SJCRH30 (cell line): ENCODE results near the gene EEF1AKMT1. TPM values are rescaled to one million over a fixed set of nuclear protein-coding genes. Genes with fewer than 3 reads are reported as not detected.
"Not testable (repeated sequence)": the region's sequence is repeated elsewhere in the genome, so short reads cannot be mapped to it uniquely, and the experiment has no call there.

Experiments
- DNase-seq, 2 experiments: peaks; one replicate each; pipeline ENCODE4 v3.0.0-alpha.2; 2015 to 2020
- H3K27ac ChIP-seq: fragments of 250-450 bp; sonication (Bioruptor Pico); 2 replicates; pipeline ENCODE4 v1.5.1; 2020; ENCODE audit warnings: mild to moderate bottlenecking, moderate library complexity
- H3K27me3 ChIP-seq: fragments of 250-450 bp; sonication (Bioruptor Pico); 2 replicates; pipeline ENCODE4 v1.5.1; 2020; ENCODE audit warnings: mild to moderate bottlenecking, moderate library complexity
- H3K36me3 ChIP-seq: fragments of 250-450 bp; sonication (Bioruptor Pico); 2 replicates; pipeline ENCODE4 v1.5.1; 2020; ENCODE audit warnings: mild to moderate bottlenecking, moderate library complexity
- H3K4me1 ChIP-seq: fragments of 250-450 bp; sonication (Bioruptor Pico); 2 replicates; pipeline ENCODE4 v1.5.1; 2020; ENCODE audit warnings: mild to moderate bottlenecking, moderate library complexity
- H3K4me3 ChIP-seq: fragments of 250-450 bp; sonication (Bioruptor Pico); 2 replicates; pipeline ENCODE4 v1.5.1; 2020; ENCODE audit warnings: mild to moderate bottlenecking, moderate library complexity
- H3K9me3 ChIP-seq: fragments of 250-450 bp; sonication (Bioruptor Pico); replicated peaks from 2 replicates; pipeline ENCODE4 v1.5.1; 2020; ENCODE audit warnings: mild to moderate bottlenecking, moderate library complexity
- total RNA-seq: library from RNA; depleted of rRNA; stranded (reverse); fragments of >200 nt; shearing (Covaris generic); gene quantifications from 2 replicates; pipeline ENCODE4 v1.2.3, GENCODE V29; 2014

The EEF1AKMT1 gene
- total RNA-seq, 1 experiment from 2014 or later, result 4.8 TPM

DNA sequence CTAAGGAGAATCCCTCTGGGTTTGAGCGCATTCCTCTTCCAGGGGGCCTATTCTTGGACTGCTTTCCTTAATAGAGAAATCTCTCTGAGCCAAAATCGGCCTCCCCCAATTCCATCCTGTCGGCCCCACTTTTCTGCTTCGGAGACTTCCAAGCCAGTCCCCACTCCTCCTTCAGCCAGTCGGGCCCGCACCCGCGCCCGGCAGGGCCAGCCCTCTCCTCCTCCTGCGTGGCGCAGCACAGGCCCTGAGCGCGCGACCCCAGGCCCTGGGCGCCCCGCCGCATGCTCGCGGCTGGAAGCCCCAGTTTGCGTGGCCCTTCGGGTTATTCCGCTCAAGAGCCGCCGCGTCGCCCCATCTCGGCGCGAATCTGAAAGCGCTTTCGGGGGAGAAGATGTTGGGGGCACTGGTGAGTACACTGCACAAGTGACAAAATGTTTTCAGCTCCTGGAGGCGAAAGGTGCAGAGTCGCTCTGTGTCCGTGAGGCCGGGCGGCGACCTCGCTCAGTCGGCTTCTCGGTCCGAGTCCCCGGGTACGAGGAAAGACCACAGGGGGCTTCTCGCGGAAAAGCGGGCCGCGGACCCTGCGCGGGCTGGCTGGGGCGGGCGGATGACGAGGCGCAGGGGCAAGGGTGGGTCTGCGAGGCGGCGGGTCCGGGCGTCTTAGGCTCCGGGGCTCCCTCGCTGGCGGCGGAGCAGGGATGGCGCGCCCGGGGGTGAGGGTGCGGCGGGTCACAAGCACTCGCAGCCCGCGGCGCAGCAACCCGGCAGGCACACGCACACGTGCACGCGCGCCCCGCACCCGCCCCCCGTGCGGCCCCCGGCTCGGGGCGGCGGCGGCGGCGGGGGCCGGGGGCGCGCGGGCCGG lies 70.6 kb downstream of the EEF1AKMT1 start, which contains the start of gene IL17D:
Gene IL17D (plus strand): TSS at position 785 of the 865 bp plus-strand sequence. CDS start 303 bp downstream, outside the sequence.
- peak; percentile 31 to 52 for DNase-seq
- H3K27ac ChIP-seq, result no peak within 1 kb of the TSS

DNA sequence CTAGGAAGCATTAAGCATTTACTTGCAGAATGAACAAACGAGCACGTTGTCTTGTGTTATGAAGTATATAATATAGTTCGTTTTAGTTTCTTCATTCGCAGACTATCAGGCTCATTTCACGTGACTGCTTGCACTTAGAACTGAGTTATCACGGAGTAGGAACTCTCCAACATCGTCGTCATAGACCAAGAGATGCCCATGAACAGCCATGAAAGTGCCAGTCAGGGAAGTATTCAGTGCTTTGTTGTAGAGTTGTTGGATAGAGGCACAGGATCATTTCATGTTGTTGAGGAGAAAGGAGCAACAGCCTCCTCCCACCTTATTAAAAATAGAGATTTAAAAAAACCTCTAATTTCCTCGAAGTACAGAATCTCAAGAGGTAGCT lies 71.2 kb downstream of the EEF1AKMT1 start:
- no peaks in the 10 kb centered on the region for H3K9me3 ChIP-seq
- peaks cover 12% of the 10 kb centered on the region; the same call in 1 of the 2 replicates for H3K4me1 ChIP-seq
- DNase-seq, result no peak
- H3K36me3 ChIP-seq, result no peaks in the 10 kb centered on the region
- H3K27me3 ChIP-seq, result no peaks in the 10 kb centered on the region
- H3K27ac ChIP-seq, result no peak overlapping the region
- H3K4me3 ChIP-seq, result peak overlapping the region; percentile 72

More for the DNA sequence above, 70.6 kb downstream of the EEF1AKMT1 start, which contains the start of gene IL17D:
- Histone ChIP-seq H3K4me3 (peak within 1 kb of the TSS; percentile 72), H3K9me3 (no peaks in the 10 kb centered on the region), H3K27me3 (no peaks in the 10 kb centered on the region), H3K36me3 (no peaks in the 10 kb centered on the region), H3K4me1 (peaks cover 12% of the 10 kb centered on the region; the same call in 1 of the 2 replicates)

DNA sequence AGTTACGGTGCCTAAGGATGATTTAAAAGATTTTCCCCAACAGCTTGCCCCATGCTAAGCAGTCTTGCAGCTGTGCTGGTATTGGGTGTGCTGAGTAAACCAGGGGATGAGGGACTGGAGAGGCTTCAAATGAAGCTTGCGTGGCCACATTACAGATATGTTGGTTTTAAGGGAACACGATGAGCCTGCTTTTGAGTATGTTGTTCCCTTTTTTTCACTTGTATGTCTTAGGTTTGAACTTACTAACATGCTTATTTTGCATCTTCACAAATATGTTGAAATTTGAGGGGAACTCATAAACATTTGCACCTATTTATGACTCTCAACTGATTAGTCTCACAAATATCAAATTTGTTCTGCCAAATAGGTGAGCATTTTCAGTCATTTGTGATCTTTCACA lies 72.3 kb downstream of the EEF1AKMT1 start:
- Histone ChIP-seq H3K27me3 (no peaks in the 10 kb centered on the region), H3K27ac (no peak overlapping the region), H3K36me3 (no peaks in the 10 kb centered on the region), H3K4me3 (no peak overlapping the region), H3K4me1 (peaks cover 7% of the 10 kb centered on the region; the same call in 1 of the 2 replicates), H3K9me3 (no peaks in the 10 kb centered on the region)
- no peak for DNase-seq

DNA sequence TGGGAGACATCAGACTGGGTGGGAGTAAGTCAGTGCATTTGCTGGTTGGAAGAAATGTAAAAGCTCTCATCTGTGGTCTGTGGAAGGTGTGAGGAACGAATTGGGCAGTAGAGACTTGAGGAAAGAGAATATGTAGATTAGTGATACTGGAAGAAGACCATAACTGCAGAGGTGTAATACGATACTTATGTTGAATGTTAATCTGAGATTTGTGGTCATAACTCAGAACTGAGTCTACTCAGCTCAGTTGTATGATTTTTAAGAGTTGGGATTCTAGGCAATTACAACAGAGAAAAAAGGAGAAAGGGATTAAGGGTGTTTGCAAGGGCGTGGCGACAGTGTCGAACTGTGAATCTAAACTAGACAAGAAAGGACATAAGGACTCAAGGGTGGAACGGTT lies 73.5 kb downstream of the EEF1AKMT1 start:
- no peak overlapping the region for H3K27ac ChIP-seq
- no peaks in the 10 kb centered on the region for H3K36me3 ChIP-seq
- no peak overlapping the region for H3K4me3 ChIP-seq
- no peaks in the 10 kb centered on the region for H3K27me3 ChIP-seq
- DNase-seq, result no peak
- H3K4me1 ChIP-seq, result 0 out of 2 replicates have a peak, but pooled peaks cover 2% of the 10 kb centered on the region
- no peaks in the 10 kb centered on the region for H3K9me3 ChIP-seq

DNA sequence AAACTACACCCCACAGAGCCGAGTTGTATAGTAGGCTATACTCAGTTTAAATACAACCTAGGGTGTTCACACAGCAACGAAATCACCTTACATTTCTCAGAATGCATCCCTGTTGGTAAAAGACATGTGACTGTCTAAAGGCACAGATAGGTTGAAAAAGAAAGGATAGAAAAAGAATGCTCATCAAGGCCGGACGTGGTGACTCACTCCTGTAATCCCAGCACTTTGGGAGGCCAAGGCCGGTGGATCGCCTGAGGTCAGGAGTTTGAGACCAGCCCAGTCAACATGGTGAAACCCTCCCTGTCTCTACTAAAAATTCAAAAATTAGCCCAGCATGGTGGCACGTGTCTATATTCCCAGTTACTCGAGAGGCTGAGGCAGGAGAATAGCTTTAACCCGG lies 74.0 kb downstream of the EEF1AKMT1 start:
- H3K27ac ChIP-seq, result no peak overlapping the region
- H3K9me3 ChIP-seq, result no peaks in the 10 kb centered on the region
- H3K27me3 ChIP-seq, result no peaks in the 10 kb centered on the region
- no peaks in the 10 kb centered on the region for H3K36me3 ChIP-seq
- 0 out of 2 replicates have a peak, but pooled peaks cover 2% of the 10 kb centered on the region for H3K4me1 ChIP-seq
- no peak overlapping the region for H3K4me3 ChIP-seq
- DNase-seq, result no peak

DNA sequence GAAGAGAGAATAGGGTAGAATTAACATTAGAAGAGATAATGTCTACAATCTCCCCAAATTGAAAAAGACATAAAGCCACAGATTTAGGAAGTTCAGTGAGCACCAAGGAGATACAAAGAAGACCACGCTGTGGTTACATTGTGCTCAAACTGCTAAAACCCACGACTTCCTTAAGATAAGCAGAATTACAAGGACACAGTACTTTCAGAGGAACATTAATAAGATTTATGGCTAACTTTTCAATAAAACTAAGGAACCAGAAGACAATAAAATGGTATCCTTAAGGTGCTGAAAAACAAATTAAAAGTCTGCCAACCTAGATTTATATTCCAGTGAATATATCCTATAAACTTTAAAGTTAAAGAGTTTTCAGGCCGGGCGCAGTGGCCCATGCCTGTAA lies 77.7 kb downstream of the EEF1AKMT1 start:
- H3K36me3 ChIP-seq, result no peaks in the 10 kb centered on the region
- H3K4me1 ChIP-seq, result no peaks in the 10 kb centered on the region
- H3K27ac ChIP-seq, result no peak overlapping the region
- DNase-seq, result no peak
- H3K27me3 ChIP-seq, result no peaks in the 10 kb centered on the region
- no peak overlapping the region for H3K4me3 ChIP-seq
- H3K9me3 ChIP-seq, result no peaks in the 10 kb centered on the region

DNA sequence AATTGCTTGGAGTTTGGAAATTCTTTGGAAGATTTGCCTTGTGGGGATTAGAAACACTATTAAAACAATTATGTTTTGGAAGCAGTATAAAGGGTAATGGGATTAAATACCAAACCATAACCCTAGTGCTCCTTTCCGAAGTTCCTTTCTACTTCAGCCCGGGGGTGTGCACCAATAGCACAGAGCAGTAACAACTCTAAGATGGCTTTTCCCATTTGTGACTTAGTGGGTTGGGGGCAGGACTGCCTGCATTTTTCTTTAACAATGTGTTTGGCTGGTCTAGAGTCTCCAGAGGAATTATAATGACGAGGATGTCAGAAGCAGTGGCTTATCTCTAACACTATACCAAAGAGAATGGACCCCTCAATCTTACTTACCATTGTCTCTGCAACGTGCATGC lies 82.1 kb downstream of the EEF1AKMT1 start:
- H3K9me3 ChIP-seq, result no peaks in the 10 kb centered on the region
- no peak overlapping the region for H3K4me3 ChIP-seq
- no peak for DNase-seq
- no peaks in the 10 kb centered on the region for H3K36me3 ChIP-seq
- H3K27ac ChIP-seq, result no peak overlapping the region
- H3K4me1 ChIP-seq, result no peaks in the 10 kb centered on the region
- H3K27me3 ChIP-seq, result no peaks in the 10 kb centered on the region

DNA sequence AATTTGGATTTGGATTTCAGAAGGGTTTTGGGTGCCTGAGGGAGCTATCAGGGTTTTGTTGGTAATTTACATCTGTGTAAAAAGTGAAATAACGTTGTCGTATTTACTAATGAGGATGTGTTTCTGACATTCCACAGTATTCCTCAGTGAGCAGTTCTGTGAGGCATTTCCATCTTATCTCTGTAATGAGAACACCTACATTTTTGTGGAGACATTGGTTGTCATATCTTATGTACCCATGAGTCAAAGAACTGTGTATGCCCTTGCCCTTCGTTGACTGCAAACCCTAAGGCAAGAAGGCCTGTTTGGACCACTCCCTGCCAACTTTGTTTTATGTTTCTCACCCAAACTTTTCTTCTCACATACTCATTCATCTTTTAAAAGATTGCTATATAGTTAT lies 84.5 kb downstream of the EEF1AKMT1 start:
- no peak for DNase-seq
- Histone ChIP-seq H3K9me3 (no peaks in the 10 kb centered on the region), H3K27me3 (no peaks in the 10 kb centered on the region), H3K27ac (no peak overlapping the region), H3K4me1 (no peaks in the 10 kb centered on the region), H3K4me3 (no peak overlapping the region), H3K36me3 (no peaks in the 10 kb centered on the region)

DNA sequence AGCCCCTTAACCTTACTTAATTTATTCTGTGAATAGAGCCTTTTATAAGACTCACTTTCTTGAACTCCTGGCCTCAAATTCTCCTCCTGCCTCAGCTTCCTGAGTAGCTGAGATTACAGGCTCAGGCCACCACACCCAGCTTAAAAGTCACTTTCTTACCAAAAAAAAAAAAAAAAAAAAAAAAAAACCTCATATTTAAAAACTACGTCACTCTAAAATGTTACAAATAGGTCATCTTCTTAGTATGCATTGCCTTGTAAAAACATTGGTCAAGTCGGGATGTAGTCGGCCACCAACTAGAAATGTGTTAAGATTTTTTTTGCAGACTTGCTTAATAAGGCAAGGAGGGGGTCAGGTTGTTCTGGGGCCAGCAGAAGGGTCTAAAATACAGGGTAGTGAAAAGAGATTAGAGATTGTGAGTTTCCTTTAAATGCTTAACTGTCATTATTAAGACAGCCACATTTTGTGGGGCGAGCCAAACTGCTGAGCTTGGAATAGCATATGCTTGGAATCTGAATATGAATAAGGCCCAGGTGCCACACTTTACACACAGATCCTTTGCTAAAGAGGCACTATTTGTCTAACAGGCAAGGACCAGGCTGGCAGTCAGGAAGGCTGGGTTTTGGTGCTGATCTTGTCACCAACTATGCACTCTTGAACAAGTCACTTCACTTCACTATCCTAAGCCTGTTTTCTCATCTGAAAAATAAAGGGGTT lies 86.7 kb downstream of the EEF1AKMT1 start:
- H3K9me3 ChIP-seq, result no peaks in the 10 kb centered on the region

DNA sequence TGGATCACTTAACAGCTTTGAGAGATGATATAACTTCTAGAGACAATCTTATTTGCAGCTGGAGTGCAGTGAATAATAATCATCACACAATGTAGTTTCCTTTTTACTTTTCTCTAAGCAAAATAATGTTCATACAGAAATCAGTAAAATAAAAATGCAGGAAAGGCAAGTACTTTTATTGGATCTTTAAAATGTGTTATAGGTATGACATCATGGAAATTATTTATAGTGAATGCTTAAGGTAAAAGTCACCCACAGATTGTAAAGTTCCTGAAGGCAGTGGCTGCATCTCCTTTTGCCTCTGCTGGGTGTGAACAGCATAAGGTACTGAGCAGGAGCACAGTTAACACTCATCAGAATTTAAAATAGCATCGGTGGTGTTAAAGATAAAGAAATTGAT lies 87.6 kb downstream of the EEF1AKMT1 start:
- DNase-seq, result no peak
- Histone ChIP-seq H3K4me3 (no peak overlapping the region), H3K27ac (no peak overlapping the region), H3K4me1 (no peaks in the 10 kb centered on the region), H3K36me3 (no peaks in the 10 kb centered on the region), H3K9me3 (no peaks in the 10 kb centered on the region), H3K27me3 (no peaks in the 10 kb centered on the region)

More for the DNA sequence above, 86.7 kb downstream of the EEF1AKMT1 start:
- H3K4me3 ChIP-seq, result no peak overlapping the region
- no peak for DNase-seq
- no peaks in the 10 kb centered on the region for H3K36me3 ChIP-seq
- H3K4me1 ChIP-seq, result no peaks in the 10 kb centered on the region
- H3K27me3 ChIP-seq, result no peaks in the 10 kb centered on the region
- no peak overlapping the region for H3K27ac ChIP-seq

DNA sequence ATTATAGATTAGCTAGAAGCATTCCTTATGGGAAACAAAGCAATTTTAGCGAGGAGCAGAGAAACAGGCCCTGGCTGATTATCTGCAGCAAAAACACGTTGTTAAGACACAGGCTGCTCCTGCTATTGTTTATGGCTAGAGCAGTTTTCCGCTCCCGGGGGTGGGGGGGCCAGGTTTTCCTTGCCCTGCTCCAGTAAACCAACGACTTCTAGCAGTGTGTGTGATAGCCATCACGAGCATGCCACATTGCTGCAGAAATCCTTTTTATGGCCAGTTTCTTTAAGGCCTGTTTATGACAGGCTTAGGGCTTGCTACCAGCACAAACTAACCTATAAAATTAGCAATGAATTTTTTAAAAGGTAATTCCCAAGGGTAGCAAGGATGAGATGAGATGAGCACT lies 88.7 kb downstream of the EEF1AKMT1 start:
- Histone ChIP-seq H3K27ac (no peak overlapping the region), H3K9me3 (no peaks in the 10 kb centered on the region), H3K27me3 (no peaks in the 10 kb centered on the region), H3K4me1 (no peaks in the 10 kb centered on the region), H3K36me3 (no peaks in the 10 kb centered on the region), H3K4me3 (no peak overlapping the region)
- DNase-seq, result no peak

DNA sequence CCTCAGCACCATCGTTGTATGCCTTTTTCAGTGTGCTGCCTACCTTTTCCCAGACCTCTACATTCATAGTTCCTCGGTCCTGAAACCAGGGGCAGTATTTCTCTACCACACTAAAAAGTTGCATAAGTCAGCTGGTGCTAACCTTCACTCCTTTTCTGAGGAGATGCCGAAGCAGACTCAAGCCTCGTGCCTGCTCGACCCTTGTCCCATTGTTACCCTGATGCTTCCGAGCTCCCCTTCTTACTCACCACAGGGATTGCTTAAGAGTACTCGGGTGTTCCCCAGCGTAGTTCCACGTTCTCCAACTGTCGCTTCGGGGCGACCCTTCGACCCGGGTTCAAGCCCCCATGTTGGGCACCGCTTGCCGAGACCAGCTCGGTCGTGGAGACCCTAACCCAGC lies 89.2 kb downstream of the EEF1AKMT1 start:
- Histone ChIP-seq H3K27ac (no peak overlapping the region), H3K9me3 (no peaks in the 10 kb centered on the region), H3K4me3 (no peak overlapping the region), H3K4me1 (no peaks in the 10 kb centered on the region), H3K27me3 (no peaks in the 10 kb centered on the region), H3K36me3 (no peaks in the 10 kb centered on the region)
- DNase-seq, result no peak

DNA sequence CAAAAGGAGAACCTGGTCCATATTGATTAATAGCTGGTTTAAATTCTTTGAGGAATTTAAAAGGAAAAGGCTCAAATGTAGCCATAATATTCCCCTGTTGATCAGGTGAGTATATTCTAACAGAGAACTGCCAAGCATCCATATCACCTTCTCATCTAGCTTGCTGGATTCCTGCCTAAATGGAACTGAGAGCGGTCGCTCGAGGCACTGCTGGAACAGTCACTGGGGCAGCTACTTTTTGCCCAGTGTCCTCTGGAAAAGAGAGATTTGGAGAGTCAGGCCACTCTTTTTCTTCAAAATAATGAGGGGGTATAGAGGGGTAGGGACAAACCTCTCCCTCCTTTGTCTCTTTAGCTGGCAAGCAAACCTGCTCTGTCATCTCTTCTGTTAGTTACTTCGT lies 89.7 kb downstream of the EEF1AKMT1 start:
- no peak overlapping the region for H3K4me3 ChIP-seq
- no peaks in the 10 kb centered on the region for H3K9me3 ChIP-seq
- H3K36me3 ChIP-seq, result no peaks in the 10 kb centered on the region
- H3K27ac ChIP-seq, result no peak overlapping the region
- no peaks in the 10 kb centered on the region for H3K27me3 ChIP-seq
- no peaks in the 10 kb centered on the region for H3K4me1 ChIP-seq
- no peak for DNase-seq

DNA sequence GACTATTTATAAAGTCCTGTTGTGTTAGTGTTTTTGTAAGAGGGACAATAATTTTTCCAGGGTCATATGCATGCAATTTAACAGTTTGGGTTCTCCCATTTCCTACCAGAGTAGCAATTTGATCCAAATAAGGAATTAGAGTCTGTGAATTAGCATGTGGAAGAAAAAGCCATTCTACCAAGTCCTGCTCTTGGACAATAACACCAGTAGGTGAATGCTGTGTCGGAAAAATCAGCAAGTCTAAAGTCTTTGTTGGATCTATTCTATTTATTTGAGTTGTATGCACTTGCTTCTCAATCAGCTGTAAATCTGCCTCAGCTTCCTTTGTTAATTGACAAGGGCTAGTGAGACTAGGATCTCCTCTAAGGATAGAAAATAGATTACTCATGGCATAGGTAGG lies 91.7 kb downstream of the EEF1AKMT1 start:
- H3K4me1 ChIP-seq, result no peaks in the 10 kb centered on the region
- no peaks in the 10 kb centered on the region for H3K36me3 ChIP-seq
- DNase-seq, result no peak
- H3K27me3 ChIP-seq, result no peaks in the 10 kb centered on the region
- H3K9me3 ChIP-seq, result no peaks in the 10 kb centered on the region
- no peak overlapping the region for H3K4me3 ChIP-seq
- H3K27ac ChIP-seq, result no peak overlapping the region

DNA sequence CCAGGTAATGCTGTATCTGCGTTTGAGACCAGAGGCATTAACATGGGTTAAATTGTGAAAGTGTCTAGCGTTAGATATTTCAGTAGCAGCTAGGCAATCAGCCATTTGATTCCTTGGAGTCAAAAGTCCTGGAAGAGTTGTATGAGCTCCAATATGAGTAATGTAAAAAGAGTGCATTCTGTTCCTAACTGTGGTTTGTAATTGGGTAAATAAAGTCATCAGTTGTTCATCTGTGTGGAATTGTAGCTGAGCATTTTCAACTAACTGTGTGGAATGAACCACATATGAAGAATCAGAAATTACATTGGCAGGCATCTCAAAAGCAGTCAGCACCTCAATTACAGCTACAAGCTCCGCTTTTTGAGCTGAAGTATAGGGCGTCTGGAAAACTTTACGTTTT lies 92.3 kb downstream of the EEF1AKMT1 start:
- H3K27me3 ChIP-seq, H3K4me1 ChIP-seq, DNase-seq, H3K36me3 ChIP-seq, H3K4me3 ChIP-seq, H3K27ac ChIP-seq, H3K9me3 ChIP-seq: not testable (repeated sequence)
